GM12892 (cell line): ENCODE measurements around the gene ITM2B.

ENCODE experiments used
- POLR2A ChIP-seq: IDR thresholded peaks from 2 replicates; pipeline ENCODE4 v1.6.1; 2011; ENCODE audit warnings: low read depth, low read length, control low read depth
- POLR2AphosphoS5 ChIP-seq: IDR thresholded peaks from 2 replicates; pipeline ENCODE4 v1.6.1; 2011; ENCODE audit warnings: low read depth, low read length, control low read depth
- TAF1 ChIP-seq: IDR thresholded peaks from 2 replicates; pipeline ENCODE4 v1.6.1; 2011; ENCODE audit warnings: low read depth, mild to moderate bottlenecking, control low read depth, low read length, borderline replicate concordance

DNA sequence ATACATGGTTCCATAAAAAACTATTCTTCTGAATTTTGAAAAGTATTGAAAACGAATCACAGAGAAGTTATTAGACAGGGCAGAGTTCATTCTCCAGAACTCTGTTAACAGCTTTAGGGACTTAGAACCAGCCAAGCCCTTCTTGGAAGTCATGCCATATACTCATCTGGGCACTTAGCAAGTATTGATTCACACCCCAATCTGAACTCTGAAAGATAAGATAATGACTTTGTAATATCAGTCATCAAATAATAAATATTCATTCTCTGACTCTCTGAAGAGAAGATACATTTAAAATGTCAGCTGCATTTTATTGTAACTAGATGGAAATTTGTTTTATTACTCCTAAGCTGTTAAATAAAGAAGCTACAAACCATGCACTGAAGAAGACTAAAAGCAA is 43.8 kb upstream of the ITM2B start:
- no peak for TF ChIP-seq POLR2A
- TF ChIP-seq POLR2AphosphoS5: no peak
- no peak for TF ChIP-seq TAF1
